ENCODE measurements around the gene DUSP5.

DNA sequence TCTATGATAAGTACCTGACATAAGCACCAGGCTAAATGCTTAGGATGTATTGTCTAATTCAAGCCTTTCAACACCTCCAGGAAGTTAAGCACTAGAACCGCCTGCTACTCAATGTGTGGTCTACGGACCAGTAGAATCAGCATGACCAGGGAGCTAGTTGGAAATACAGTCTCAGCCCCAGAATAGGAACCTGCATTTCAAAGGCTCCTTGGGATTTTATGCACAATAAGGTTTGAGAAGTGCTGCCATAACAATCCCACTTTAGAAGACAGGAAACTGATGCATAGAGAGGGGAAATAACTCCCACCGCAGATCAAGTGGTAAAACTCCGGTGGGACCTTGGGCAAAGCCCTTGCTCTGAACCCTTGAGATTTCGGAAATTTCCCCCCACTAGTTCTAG, 8.8 kb upstream of the DUSP5 start:
- TF ChIP-seq, protein P1, sequence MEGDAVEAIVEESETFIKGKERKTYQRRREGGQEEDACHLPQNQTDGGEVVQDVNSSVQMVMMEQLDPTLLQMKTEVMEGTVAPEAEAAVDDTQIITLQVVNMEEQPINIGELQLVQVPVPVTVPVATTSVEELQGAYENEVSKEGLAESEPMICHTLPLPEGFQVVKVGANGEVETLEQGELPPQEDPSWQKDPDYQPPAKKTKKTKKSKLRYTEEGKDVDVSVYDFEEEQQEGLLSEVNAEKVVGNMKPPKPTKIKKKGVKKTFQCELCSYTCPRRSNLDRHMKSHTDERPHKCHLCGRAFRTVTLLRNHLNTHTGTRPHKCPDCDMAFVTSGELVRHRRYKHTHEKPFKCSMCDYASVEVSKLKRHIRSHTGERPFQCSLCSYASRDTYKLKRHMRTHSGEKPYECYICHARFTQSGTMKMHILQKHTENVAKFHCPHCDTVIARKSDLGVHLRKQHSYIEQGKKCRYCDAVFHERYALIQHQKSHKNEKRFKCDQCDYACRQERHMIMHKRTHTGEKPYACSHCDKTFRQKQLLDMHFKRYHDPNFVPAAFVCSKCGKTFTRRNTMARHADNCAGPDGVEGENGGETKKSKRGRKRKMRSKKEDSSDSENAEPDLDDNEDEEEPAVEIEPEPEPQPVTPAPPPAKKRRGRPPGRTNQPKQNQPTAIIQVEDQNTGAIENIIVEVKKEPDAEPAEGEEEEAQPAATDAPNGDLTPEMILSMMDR (IDR thresholded peaks at IDR 0.05; ENCODE audit: low read depth, low read length, poor library complexity, severe bottlenecking): no peak
- no peak for TF ChIP-seq EZH2phosphoT487 (IDR thresholded peaks at IDR 0.05; ENCODE audit: borderline replicate concordance, low read length)

Data from DOHH2 (cell line).